Globus pallidus (tissue), 1 donor: ENCODE results near the gene REEP3.

Experiments
- DNase-seq: peaks from one replicate; pipeline ENCODE4 v3.0.0-alpha.2; 2015; ENCODE audit warnings: low spot score

Gene REEP3

GRCh38 chr10:63506554-63506953 is 14.6 kb upstream of the REEP3 start:
- no peak for DNase-seq

DNA sequence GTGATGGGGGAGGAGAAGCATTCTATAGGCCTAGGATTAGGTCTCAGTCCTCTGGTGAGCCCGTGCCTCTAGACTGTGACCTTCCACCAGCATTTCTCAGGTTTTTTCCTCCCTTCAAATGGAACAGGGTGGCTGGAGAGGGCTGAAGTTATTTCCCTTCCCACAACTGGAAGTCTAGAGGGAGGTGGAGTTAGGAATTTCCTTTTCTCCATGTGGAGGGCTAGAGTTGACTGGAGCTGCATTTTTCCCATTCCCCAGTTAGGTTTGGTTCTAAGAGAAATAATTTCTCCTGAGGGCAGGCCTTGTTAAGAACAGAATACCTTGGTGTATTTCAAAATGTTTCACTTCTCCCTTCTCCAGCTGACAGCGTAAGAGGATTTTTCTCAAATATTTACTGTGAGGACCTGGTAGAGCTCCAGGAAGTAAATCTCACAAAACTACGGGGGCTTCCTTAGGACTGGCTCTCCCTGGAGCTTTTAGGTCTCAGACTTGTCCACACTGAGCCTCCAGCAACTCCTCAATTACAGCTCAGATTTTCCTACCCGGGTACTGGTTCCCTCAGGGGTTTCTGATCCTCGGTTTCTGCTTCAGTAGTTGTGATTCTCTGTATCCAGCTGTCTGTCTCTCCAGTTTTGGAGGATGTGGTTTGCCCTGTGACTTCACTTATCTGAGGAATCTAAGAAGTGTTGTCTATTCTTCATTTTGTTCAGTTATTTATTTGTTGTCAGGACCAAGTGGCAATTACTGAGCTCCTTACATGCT is 6.0 kb upstream of the REEP3 start:
- DNase-seq = no peak

GRCh38 chr10:63516207-63516606 is 5.0 kb upstream of the REEP3 start:
- DNase-seq = no peak

GRCh38 chr10:63518690-63519288 is 2.4 kb upstream of the REEP3 start:
- no peak for DNase-seq

DNA sequence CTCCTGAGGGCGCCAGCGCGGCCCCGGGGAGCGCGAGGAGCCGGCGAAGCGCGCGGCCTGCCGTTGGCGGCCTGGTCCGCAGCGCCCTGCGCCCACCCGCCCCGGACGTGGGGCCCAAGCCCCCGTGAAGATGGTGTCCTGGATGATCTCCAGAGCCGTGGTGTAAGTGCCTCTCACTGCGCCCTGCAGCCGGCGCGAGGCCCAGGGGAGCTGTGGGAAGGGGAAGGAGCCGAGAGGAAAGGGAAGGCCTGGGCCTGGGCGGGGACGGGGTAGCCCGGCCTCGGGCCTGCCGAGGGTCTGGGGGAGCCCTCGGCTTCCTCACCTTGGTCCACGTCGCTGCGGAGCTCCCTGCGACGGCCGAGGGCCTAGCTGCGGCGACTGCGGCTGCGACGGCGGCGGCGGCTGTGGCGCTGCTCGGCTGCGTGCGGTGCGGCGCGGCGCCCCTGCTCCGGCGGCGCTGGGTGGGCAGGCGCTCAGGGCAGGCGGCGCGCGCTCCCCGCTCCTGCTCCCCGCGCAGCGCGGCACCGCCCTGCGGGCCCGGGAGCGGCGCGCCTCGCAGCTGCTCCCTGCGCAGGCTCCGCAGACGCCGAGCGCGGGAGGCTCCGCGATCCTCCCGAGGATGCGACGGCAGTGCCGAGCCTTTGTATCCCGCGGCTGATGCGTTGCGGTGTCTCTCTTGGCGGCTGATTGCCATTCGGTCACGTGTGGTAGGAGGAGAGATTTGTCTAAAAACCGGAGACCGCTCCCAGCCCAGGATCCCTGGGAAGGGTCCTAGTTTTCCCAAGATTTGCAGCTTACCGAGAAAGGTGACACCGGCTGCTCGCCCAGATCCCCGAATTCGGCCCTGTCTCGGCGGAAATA is 445 bp downstream of the REEP3 start:
- peak; percentile 79 for DNase-seq

- DNase-seq = no peak
Measured at GRCh38 chr10:63522277-63522687, 1.1 kb downstream of the REEP3 start.

GRCh38 chr10:63522995-63523394 is 1.8 kb downstream of the REEP3 start:
- no peak for DNase-seq

DNA sequence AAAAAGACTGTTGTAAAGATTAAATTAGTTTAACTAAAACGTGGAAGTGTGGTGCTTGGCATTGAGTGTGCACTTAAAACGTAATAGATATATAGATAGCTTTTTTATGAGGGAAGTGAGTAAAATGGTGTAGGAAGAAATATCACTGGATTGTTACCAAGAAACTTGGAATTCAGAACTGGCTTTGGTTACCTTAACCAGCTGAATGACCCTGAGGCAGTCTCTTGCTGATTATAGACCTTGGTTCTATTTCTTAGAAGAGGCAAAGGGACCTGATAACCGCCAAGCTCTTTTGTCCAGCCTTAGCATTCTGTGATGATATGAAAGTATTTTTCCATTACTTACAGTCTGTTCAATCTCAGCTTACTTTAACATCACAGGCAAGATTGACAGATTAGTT is 3.8 kb downstream of the REEP3 start:
- DNase-seq = no peak

DNA sequence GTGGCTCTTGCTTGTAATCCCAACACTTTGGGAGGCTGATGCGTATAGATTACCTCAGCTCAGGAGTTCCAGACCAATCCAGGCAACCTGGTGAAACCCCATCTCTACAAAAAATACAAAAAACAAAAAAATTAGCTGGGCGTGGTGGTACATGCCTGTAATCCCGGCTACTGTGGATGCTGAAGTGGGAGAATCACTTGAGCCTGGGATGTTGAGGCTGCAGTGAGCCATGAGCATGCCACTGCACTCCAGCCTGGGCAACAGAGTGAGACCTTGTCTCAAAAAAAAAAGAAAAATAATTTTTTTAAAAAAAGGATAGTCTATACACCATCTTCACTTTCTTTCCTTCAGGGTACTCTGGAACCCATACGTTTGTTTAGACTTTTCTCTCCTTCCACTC is 6.2 kb downstream of the REEP3 start:
- no peak for DNase-seq

GRCh38 chr10:63528084-63528744 is 7.0 kb downstream of the REEP3 start:
- no peak for DNase-seq

GRCh38 chr10:63530409-63530808 is 9.2 kb downstream of the REEP3 start:
- DNase-seq = no peak

DNA sequence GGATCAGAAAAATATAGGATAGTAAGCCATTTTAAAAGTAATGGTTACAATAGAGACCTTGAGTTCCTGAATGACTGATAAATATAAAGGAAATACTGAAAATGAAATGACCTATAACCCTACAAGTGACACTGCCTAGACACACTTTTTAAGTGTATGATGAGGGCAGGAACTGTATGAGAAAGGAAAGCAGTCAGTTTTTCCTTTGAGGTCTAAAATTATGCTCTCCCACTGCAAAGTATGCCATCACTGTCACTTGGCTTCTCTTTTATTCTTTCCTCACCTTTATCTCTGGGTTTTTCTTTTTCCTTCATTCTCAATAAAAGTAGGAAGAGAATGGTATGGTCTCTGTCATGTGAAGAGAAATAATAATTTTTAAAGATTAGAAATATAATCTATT is 13.5 kb downstream of the REEP3 start:
- DNase-seq = no peak

DNA sequence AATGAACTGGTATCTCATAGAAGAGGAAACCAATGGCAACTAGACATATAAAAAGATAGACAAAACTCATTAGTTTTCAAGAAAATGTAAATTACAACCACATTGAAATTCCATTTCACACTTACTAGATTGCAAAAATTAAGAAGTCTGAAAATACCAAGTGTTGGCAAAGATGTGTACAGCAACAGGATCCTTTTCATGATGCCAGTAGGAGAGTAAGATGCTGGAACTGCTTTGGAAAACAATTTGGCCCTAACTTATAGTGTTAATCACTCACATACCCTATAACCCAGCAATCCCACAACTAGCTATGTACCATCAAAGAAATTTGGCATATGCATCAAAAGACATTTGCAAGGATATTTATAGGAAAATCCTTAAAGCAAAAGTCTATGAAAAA is 15.5 kb downstream of the REEP3 start:
- no peak for DNase-seq

DNA sequence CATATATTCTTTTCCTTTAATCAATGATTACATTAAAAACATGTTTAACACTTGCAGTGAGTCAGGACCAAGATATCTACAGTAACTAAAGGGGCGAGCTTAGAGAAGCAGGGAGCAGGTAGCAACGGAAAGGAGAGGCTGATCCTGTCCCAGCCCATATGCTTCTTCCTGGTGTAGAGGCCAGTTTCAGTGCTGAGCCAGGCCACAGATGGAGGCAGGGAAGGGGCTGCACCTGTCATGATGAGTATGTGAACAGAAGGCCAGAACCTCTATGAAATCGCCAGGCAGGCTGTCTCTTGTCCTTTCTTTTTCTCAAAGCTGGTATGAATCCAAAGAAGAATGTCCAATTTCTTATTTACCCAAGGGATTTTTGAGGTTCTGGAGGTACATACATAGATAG is 16.3 kb downstream of the REEP3 start:
- no peak for DNase-seq

- DNase-seq = no peak
Measured at GRCh38 chr10:63539377-63539776, 18.2 kb downstream of the REEP3 start.

GRCh38 chr10:63539994-63540393 is 18.8 kb downstream of the REEP3 start:
- DNase-seq = no peak

GRCh38 chr10:63542835-63543575 is 21.8 kb downstream of the REEP3 start:
- no peak for DNase-seq

DNA sequence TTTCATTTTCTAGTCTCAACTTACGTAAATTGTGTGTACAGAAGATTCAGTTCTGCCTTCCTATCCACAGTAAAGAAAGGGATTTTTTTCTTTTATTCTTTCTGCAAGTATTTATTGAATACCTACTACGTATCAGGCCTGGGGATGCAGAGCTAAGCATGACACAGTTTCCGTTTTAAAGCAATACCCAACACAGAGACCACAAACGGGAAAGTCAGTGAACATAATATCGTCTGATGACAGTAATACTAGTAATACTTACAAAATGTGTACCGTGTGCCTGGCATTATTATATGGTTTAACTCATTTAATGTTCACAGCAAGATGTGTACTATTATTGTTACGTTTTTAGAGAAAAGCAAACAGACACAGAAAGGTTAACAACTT is 22.4 kb downstream of the REEP3 start:
- DNase-seq = no peak

DNA sequence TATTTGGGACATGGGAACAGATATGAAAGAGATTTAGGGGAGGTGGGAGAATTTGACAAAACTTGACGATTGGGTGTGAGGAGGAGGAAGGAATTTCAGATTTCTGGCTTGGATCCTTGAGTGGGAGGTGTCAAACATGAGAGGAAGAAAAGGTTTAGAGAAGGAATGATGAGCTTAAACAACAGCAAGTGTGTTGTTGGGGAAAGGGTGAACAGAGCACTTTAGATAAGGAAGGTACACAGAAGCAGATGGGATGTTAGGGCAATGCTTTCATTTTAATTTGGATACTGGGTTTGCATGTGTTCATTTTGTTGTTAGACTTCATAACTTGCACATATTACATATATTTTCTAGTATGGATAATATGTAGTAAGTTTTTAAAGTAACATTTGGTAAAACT is 23.2 kb downstream of the REEP3 start:
- DNase-seq = no peak

- DNase-seq = no peak
Measured at GRCh38 chr10:63547628-63548360, 26.6 kb downstream of the REEP3 start.

DNA sequence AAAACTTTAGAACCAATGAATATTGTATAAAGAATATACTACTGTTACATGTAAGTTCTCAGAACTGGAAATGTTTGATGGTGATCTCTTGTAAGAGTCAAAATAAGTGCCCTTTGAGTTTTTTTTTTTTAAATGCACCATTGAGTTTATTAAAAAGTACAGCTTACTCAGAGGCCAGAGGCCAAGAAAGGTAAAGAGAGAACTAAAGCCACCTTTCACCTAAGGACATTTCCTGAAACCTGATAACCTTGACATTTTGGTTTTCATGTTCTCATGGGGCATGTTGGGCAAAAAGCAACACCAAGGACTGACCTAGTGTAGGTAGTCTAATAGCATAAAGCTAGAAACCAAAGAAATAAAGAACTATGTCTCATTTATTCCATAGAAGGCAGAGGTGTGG is 27.7 kb downstream of the REEP3 start:
- DNase-seq = no peak
